Neural progenitor cell (in vitro differentiated cells): ENCODE data around the gene YARS1. TPM values are rescaled to one million over a fixed set of nuclear protein-coding genes. Genes with fewer than 3 reads are reported as not detected.
A peak's percentile ranks its signal among the peaks of the same experiment; 100 is the strongest.
"Not testable (repeated sequence)": the region's sequence is repeated elsewhere in the genome, so short reads cannot be mapped to it uniquely, and the experiment has no call there.

Experiments
- DNase-seq: peaks from one replicate; pipeline ENCODE4 v3.0.0-alpha.2; 2016; ENCODE audit warnings: low spot score
- H2AFZ ChIP-seq: fragments of 200-600 bp; sonication (generic); replicated peaks from 2 replicates; pipeline ENCODE4 v1.6.1; 2016; ENCODE audit warnings: antibody characterized with exemption
- H3F3A ChIP-seq: fragments of 200-600 bp; sonication (generic); 2 replicates; pipeline ENCODE4 v1.6.1; 2016; ENCODE audit warnings: antibody characterized with exemption, low read depth
- H3K27ac ChIP-seq: fragments of 200-600 bp; sonication (generic); 2 replicates; pipeline ENCODE4 v1.5.1; 2016; ENCODE audit warnings: mild to moderate bottlenecking
- H3K27me3 ChIP-seq: fragments of 200-600 bp; sonication (generic); 2 replicates; pipeline ENCODE4 v1.6.1; 2016; ENCODE audit warnings: mild to moderate bottlenecking, moderate library complexity
- H3K36me3 ChIP-seq: fragments of 200-600 bp; sonication (generic); 2 replicates; pipeline ENCODE4 v1.5.1; 2016
- H3K4me1 ChIP-seq: fragments of 200-600 bp; sonication (generic); 2 replicates; pipeline ENCODE4 v1.6.1; 2016; ENCODE audit warnings: mixed run types
- H3K4me2 ChIP-seq: fragments of 200-600 bp; sonication (generic); 2 replicates; pipeline ENCODE4 v1.6.1; 2016
- H3K4me3 ChIP-seq: fragments of 200-600 bp; sonication (generic); 2 replicates; pipeline ENCODE4 v1.5.1; 2016
- H3K79me2 ChIP-seq: fragments of 200-600 bp; sonication (generic); 2 replicates; pipeline ENCODE4 v1.6.1; 2016; ENCODE audit warnings: low read depth
- H3K9ac ChIP-seq: fragments of 200-600 bp; sonication (generic); 2 replicates; pipeline ENCODE4 v1.6.1; 2016
- H3K9me3 ChIP-seq: fragments of 200-600 bp; sonication (generic); 2 replicates; pipeline ENCODE4 v1.5.1; 2016; ENCODE audit warnings: low read depth
- H4K20me1 ChIP-seq: fragments of 200-600 bp; sonication (generic); 2 replicates; pipeline ENCODE4 v1.6.1; 2016; ENCODE audit warnings: low read depth
- H3K27ac Mint-ChIP-seq: 3 replicates; pipeline ENCODE4 v1.8.0; 2021; ENCODE audit warnings: mixed read lengths
- H3K27me3 Mint-ChIP-seq: 2 replicates; pipeline ENCODE4 v1.8.0; 2022; ENCODE audit warnings: low read depth, mild to moderate bottlenecking, inconsistent platforms, moderate library complexity, mixed read lengths; ENCODE audit not compliant: insufficient read depth
- H3K36me3 Mint-ChIP-seq: 3 replicates; pipeline ENCODE4 v1.8.0; 2021; ENCODE audit warnings: mixed read lengths
- H3K4me1 Mint-ChIP-seq: 3 replicates; pipeline ENCODE4 v1.8.0; 2021; ENCODE audit warnings: mixed read lengths
- H3K4me3 Mint-ChIP-seq: 3 replicates; pipeline ENCODE4 v1.8.0; 2021; ENCODE audit warnings: mild to moderate bottlenecking, moderate library complexity, mixed read lengths
- H3K9me3 Mint-ChIP-seq: 3 replicates; pipeline ENCODE4 v1.8.0; 2020; ENCODE audit warnings: mixed read lengths
- CTCF ChIP-seq: fragments of 200-600 bp; sonication (generic); IDR thresholded peaks from 2 replicates; pipeline ENCODE4 v1.5.1; 2017; ENCODE audit warnings: antibody characterized with exemption, mild to moderate bottlenecking
- EZH2 ChIP-seq: fragments of 200-600 bp; sonication (generic); IDR thresholded peaks from 2 replicates; pipeline ENCODE4 v1.6.1; 2017; ENCODE audit warnings: antibody characterized with exemption, mild to moderate bottlenecking, moderate library complexity
- EZH2phosphoT487 ChIP-seq: fragments of 200-600 bp; sonication (generic); IDR thresholded peaks from 2 replicates; pipeline ENCODE4 v1.6.1; 2017; ENCODE audit warnings: antibody characterized with exemption
- total RNA-seq: library from RNA; depleted of rRNA; stranded (reverse); fragments of >200 nt; gene quantifications from 2 replicates; pipeline ENCODE4 v1.2.3, GENCODE V29; 2015; ENCODE audit warnings: low replicate concordance

YARS1 gene
- total RNA-seq, 1 donor from 2014 or later, result 38.2 TPM

GRCh38 chr1:32791881-32792280 is 25.3 kb downstream of the YARS1 start:
- Mint-ChIP-seq H3K4me3 (no peak overlapping the region), H3K4me1 (no peaks in the 10 kb centered on the region), H3K27ac (no peak overlapping the region), H3K36me3 (peaks cover 29% of the 10 kb centered on the region), H3K9me3 (no peaks in the 10 kb centered on the region), H3K27me3 (no peaks in the 10 kb centered on the region)
- Histone ChIP-seq H3F3A (peaks cover 6% of the 10 kb centered on the region), H3K27ac (no peak overlapping the region), H3K9me3 (no peaks in the 10 kb centered on the region), H3K79me2 (no peaks in the 10 kb centered on the region), H3K4me2 (no peak overlapping the region), H4K20me1 (no peaks in the 10 kb centered on the region), H3K4me1 (no peaks in the 10 kb centered on the region), H3K4me3 (no peak overlapping the region), H3K9ac (no peak overlapping the region), H3K27me3 (no peaks in the 10 kb centered on the region), H3K36me3 (peaks cover 8% of the 10 kb centered on the region), H2AFZ (no peak overlapping the region)
- DNase-seq, result no peak
- TF ChIP-seq CTCF (no peak), EZH2 (no peak), EZH2phosphoT487 (no peak)

GRCh38 chr1:32789356-32789755 is 27.8 kb downstream of the YARS1 start:
- not testable (repeated sequence) for H3K9me3 Mint-ChIP-seq, H3K36me3 ChIP-seq
- peaks cover 29% of the 10 kb centered on the region for H3K36me3 Mint-ChIP-seq

GRCh38 chr1:32786856-32787255 is 30.3 kb downstream of the YARS1 start:
- Histone ChIP-seq H4K20me1 (no peaks in the 10 kb centered on the region), H3K9me3 (no peaks in the 10 kb centered on the region), H3F3A (peaks cover 6% of the 10 kb centered on the region), H3K79me2 (no peaks in the 10 kb centered on the region), H2AFZ (no peak overlapping the region), H3K9ac (no peak overlapping the region), H3K4me1 (no peaks in the 10 kb centered on the region), H3K27me3 (no peaks in the 10 kb centered on the region), H3K4me2 (no peak overlapping the region), H3K4me3 (no peak overlapping the region), H3K27ac (no peak overlapping the region), H3K36me3 (peaks cover 11% of the 10 kb centered on the region)
- Mint-ChIP-seq H3K9me3 (no peaks in the 10 kb centered on the region), H3K27me3 (no peaks in the 10 kb centered on the region), H3K4me1 (no peaks in the 10 kb centered on the region), H3K36me3 (peaks cover 24% of the 10 kb centered on the region), H3K27ac (no peak overlapping the region), H3K4me3 (no peak overlapping the region)
- peak; percentile 44 for TF ChIP-seq CTCF
- TF ChIP-seq EZH2phosphoT487, result no peak
- no peak for TF ChIP-seq EZH2
- DNase-seq, result no peak

More at GRCh38 chr1:32789356-32789755, 27.8 kb downstream of the YARS1 start:
- H3F3A ChIP-seq, H3K4me2 ChIP-seq, H2AFZ ChIP-seq, H4K20me1 ChIP-seq, H3K27ac Mint-ChIP-seq, H3K27me3 Mint-ChIP-seq, H3K4me1 Mint-ChIP-seq, H3K9me3 ChIP-seq, DNase-seq, H3K4me1 ChIP-seq, H3K4me3 ChIP-seq, H3K9ac ChIP-seq, H3K27ac ChIP-seq, H3K79me2 ChIP-seq, H3K4me3 Mint-ChIP-seq, H3K27me3 ChIP-seq: not testable (repeated sequence)

- H3K9me3 Mint-ChIP-seq, result no peaks in the 10 kb centered on the region
- Histone ChIP-seq H4K20me1 (no peaks in the 10 kb centered on the region), H3K79me2 (no peaks in the 10 kb centered on the region), H3F3A (peaks cover 6% of the 10 kb centered on the region), H3K9ac (no peak overlapping the region), H3K4me1 (no peaks in the 10 kb centered on the region), H3K36me3 (peaks cover 4% of the 10 kb centered on the region), H3K27me3 (no peaks in the 10 kb centered on the region), H3K27ac (no peak overlapping the region), H3K4me2 (no peak overlapping the region), H3K9me3 (no peaks in the 10 kb centered on the region), H2AFZ (no peak overlapping the region), H3K4me3 (no peak overlapping the region)
- H3K36me3 Mint-ChIP-seq, result peaks cover 28% of the 10 kb centered on the region
- H3K27me3 Mint-ChIP-seq, result no peaks in the 10 kb centered on the region
- no peak overlapping the region for H3K27ac Mint-ChIP-seq
- TF ChIP-seq EZH2phosphoT487 (no peak), EZH2 (no peak), CTCF (no peak)
- no peak for DNase-seq
- H3K4me3 Mint-ChIP-seq, result no peak overlapping the region
- no peaks in the 10 kb centered on the region for H3K4me1 Mint-ChIP-seq
Measured at GRCh38 chr1:32784817-32785216, 32.3 kb downstream of the YARS1 start.
